ENCODE results near the gene UBR2. TPM values are rescaled to one million over a fixed set of nuclear protein-coding genes. Genes with fewer than 3 reads are reported as not detected.

UBR2 gene
- total and polyA plus RNA-seq, 9 of the 15 experiments (the other 6 are each of a cell fraction or from before 2014, with no cell fraction given): 9.1 to 38.9 (median 23.4) TPM

DNA sequence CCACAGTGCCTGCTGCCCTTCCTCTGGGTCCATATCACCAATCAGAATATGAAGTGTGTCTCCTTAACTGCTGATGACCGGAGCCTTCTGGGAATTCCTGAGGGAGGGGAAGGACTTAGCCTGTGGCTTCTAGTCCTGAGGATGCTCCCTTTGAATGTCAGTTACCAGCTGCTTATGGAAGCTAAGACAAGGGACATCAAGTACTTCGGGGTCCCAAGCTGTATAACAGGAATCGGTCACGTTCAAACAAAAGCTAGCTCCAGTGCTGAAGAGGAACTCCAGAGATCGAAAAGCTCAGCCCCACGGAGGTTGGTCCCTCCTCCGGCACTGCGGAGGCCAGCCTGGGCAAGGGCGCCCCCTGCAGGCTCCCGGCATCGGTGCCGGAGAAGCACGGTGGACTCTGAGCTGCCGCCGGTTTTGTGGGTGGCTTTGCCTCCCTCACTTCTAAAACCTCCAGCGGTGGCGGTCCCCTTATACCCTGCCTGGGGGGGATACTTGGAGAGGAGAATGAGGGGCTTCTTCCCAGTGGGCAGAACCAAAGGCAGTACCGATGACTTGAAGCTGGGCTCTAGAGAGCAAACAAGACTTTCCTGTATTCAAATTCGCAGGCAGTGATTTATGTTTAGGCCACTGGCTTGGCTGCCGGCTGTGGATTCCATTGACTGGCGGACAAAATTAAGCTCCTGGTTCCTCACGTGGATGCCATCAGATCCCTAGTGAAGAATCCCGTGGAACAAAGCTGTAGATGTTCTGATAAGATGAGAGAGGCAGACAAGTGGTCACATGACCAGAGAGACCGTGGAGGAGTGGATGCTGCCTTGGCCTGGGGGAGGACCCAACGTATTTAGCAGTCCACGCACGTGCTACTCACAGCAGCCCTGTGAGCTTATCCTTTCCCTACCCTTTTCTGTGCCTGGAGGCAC lies 16.2 kb upstream of the UBR2 start (continued):
- TF ChIP-seq ZNF445 (CRISPR knock-in tag; IDR thresholded peaks at IDR 0.05; ENCODE audit: low read depth) (no peak), CHD1 (IDR thresholded peaks at IDR 0.05; ENCODE audit: low read length) (no peak), RBM17 (IDR thresholded peaks at IDR 0.05; ENCODE audit: borderline replicate concordance, low read depth, low read length) (no peak), ELF4 (CRISPR knock-in tag; IDR thresholded peaks at IDR 0.05) (0 out of 2 replicates have a peak, but pooled peaks have one; percentile 2)
- TF ChIP-seq, protein P1, sequence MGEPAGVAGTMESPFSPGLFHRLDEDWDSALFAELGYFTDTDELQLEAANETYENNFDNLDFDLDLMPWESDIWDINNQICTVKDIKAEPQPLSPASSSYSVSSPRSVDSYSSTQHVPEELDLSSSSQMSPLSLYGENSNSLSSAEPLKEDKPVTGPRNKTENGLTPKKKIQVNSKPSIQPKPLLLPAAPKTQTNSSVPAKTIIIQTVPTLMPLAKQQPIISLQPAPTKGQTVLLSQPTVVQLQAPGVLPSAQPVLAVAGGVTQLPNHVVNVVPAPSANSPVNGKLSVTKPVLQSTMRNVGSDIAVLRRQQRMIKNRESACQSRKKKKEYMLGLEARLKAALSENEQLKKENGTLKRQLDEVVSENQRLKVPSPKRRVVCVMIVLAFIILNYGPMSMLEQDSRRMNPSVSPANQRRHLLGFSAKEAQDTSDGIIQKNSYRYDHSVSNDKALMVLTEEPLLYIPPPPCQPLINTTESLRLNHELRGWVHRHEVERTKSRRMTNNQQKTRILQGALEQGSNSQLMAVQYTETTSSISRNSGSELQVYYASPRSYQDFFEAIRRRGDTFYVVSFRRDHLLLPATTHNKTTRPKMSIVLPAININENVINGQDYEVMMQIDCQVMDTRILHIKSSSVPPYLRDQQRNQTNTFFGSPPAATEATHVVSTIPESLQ (CRISPR knock-in tag; IDR thresholded peaks at IDR 0.05): no peak
- TF ChIP-seq, protein P2, sequence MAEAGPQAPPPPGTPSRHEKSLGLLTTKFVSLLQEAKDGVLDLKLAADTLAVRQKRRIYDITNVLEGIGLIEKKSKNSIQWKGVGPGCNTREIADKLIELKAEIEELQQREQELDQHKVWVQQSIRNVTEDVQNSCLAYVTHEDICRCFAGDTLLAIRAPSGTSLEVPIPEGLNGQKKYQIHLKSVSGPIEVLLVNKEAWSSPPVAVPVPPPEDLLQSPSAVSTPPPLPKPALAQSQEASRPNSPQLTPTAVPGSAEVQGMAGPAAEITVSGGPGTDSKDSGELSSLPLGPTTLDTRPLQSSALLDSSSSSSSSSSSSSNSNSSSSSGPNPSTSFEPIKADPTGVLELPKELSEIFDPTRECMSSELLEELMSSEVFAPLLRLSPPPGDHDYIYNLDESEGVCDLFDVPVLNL (CRISPR knock-in tag; IDR thresholded peaks at IDR 0.05; ENCODE audit: low read depth): no peak
